HCT116 (cell line): ENCODE measurements around the gene KCND1. TPM values are rescaled to one million over a fixed set of nuclear protein-coding genes. Genes with fewer than 3 reads are reported as not detected.

ENCODE experiments used
- ATAC-seq: fragments of 200-7000 bp; cut with Tn5 transposase; 2 replicates; pipeline ENCODE4 v1.9.1; 2020; ENCODE audit warnings: mild to moderate bottlenecking, moderate library complexity
- BruUV-seq: library from RNA; stranded (reverse); fragments of 400-500 nt; replicated peaks from 2 replicates; lab custom pipeline; 2021; lab: Mats Ljungman, UMichigan
- CTCF ChIA-PET: fragments of 300-600 bp; sonication (Branson Sonifier 250); formaldehyde crosslinking; loops from one replicate; lab custom pipeline; 2021; ENCODE audit warnings: antibody characterized with exemption; lab: Charles Lee
- POLR2A ChIA-PET: fragments of 300-600, 350-600 bp; sonication (Branson Sonifier 250); formaldehyde crosslinking; loops from one replicate; lab custom pipeline; 2021; ENCODE audit warnings: antibody characterized with exemption; lab: Charles Lee
- RAD21 ChIA-PET, 2 experiments: fragments of 300-600 bp; sonication (Branson Sonifier 250); formaldehyde crosslinking; loops; one replicate each; lab custom pipeline; 2023; ENCODE audit warnings: low total read pairs in 2 of 2; ENCODE audit not compliant: uncharacterized antibody in 2 of 2, unreplicated experiment in 2 of 2, low non-redundant PET in 1 of 2; lab: Charles Lee
- DNase-seq: peaks from one replicate; pipeline ENCODE4 v3.0.0-alpha.2; 2010; ENCODE audit warnings: low read depth, low spot score
- H2AFZ ChIP-seq: fragments of 200-600 bp; shearing (Covaris generic), sonication (generic); 2 replicates; pipeline ENCODE4 v1.6.1; 2017; ENCODE audit warnings: low read depth, mixed run types, mixed read lengths, antibody characterized with exemption, low read length; ENCODE audit not compliant: poor library complexity, severe bottlenecking
- H3K27ac ChIP-seq: 2 replicates; pipeline ENCODE4 v1.5.1; 2012; ENCODE audit warnings: low read depth, low read length
- H3K27me3 ChIP-seq: fragments of 200-600 bp; sonication (generic); 2 replicates; pipeline ENCODE4 v1.6.1; 2016; ENCODE audit warnings: mixed run types, low read length, mixed read lengths; ENCODE audit not compliant: insufficient read depth
- H3K36me3 ChIP-seq, 2 experiments: fragments of 200-500 bp in 1 of 2; fragments of 200-600 bp in 1 of 2; sonication (Bioruptor generic) in 1 of 2; sonication (generic) in 1 of 2; 2 replicates each; pipeline versions ENCODE4 v1.5.1 to v1.6.1; 2014 to 2016; ENCODE audit warnings: low read length in 2 of 2, inconsistent platforms in 1 of 2, mixed read lengths in 1 of 2, mixed run types in 1 of 2; ENCODE audit not compliant: insufficient read depth in 2 of 2, control insufficient read depth in 1 of 2
- H3K4me1 ChIP-seq, 2 experiments: fragments of 200-600 bp in 1 of 2; sonication (generic) in 1 of 2; 2 replicates each; pipeline versions ENCODE4 v1.5.1 to v1.6.1; 2012 to 2017; ENCODE audit warnings: low read length in 2 of 2, inconsistent platforms in 1 of 2, mild to moderate bottlenecking in 1 of 2, mixed read lengths in 1 of 2, mixed run types in 1 of 2, moderate library complexity in 1 of 2; ENCODE audit not compliant: insufficient read depth in 2 of 2, control insufficient read depth in 1 of 2
- H3K4me2 ChIP-seq: fragments of 200-600 bp; sonication (generic); 2 replicates; pipeline ENCODE4 v1.6.1; 2017; ENCODE audit warnings: mixed run types, low read length, mixed read lengths
- H3K4me3 ChIP-seq, 2 experiments: fragments of 200-600 bp in 1 of 2; sonication (generic) in 1 of 2; replicated peaks in 1 of 2; 2 replicates each; pipeline ENCODE4 v1.5.1; 2011 to 2016; ENCODE audit warnings: low read length in 2 of 2, control low read depth in 1 of 2, low read depth in 1 of 2, mild to moderate bottlenecking in 1 of 2, mixed read lengths in 1 of 2, mixed run types in 1 of 2
- H3K79me2 ChIP-seq: fragments of 200-600 bp; sonication (generic); 2 replicates; pipeline ENCODE4 v1.6.1; 2017; ENCODE audit warnings: mild to moderate bottlenecking, mixed run types, low read length, moderate library complexity, mixed read lengths; ENCODE audit not compliant: insufficient read depth
- H3K9ac ChIP-seq: fragments of 200-600 bp; sonication (generic); 2 replicates; pipeline ENCODE4 v1.6.1; 2016; ENCODE audit warnings: low read length, mixed read lengths
- H3K9me2 ChIP-seq: fragments of 200-600 bp; sonication (generic), shearing (Covaris generic); 2 replicates; pipeline ENCODE4 v1.6.1; 2017; ENCODE audit warnings: mixed run types, mild to moderate bottlenecking, moderate library complexity; ENCODE audit not compliant: insufficient read depth
- H3K9me3 ChIP-seq, 2 experiments: fragments of 200-500 bp in 1 of 2; fragments of 200-600 bp in 1 of 2; sonication (Bioruptor generic) in 1 of 2; sonication (generic) in 1 of 2; 2 replicates each; pipeline ENCODE4 v1.6.1; 2014 to 2017; ENCODE audit warnings: low read length in 2 of 2, mixed read lengths in 2 of 2, inconsistent platforms in 1 of 2, low read depth in 1 of 2, mild to moderate bottlenecking in 1 of 2, mixed run types in 1 of 2, moderate library complexity in 1 of 2; ENCODE audit not compliant: control insufficient read depth in 1 of 2, insufficient read depth in 1 of 2
- H4K20me1 ChIP-seq: fragments of 200-600 bp; sonication (generic), shearing (Covaris generic); 2 replicates; pipeline ENCODE4 v1.6.1; 2017; ENCODE audit warnings: mixed run types, mild to moderate bottlenecking, moderate library complexity; ENCODE audit not compliant: insufficient read depth
- ATF3 ChIP-seq: IDR thresholded peaks from 2 replicates; pipeline ENCODE4 v1.6.1; 2012
- CBX3 ChIP-seq: IDR thresholded peaks from 2 replicates; pipeline ENCODE4 v1.6.1; 2012; ENCODE audit warnings: low read depth
- ELF1 ChIP-seq: IDR thresholded peaks from 2 replicates; pipeline ENCODE4 v1.6.1; 2012; ENCODE audit warnings: low read depth, borderline replicate concordance
- EZH2phosphoT487 ChIP-seq: fragments of 200-600 bp; IDR thresholded peaks from 2 replicates; pipeline ENCODE4 v1.6.1; 2018; ENCODE audit warnings: antibody characterized with exemption, borderline replicate concordance
- MAX ChIP-seq: IDR thresholded peaks from 2 replicates; pipeline ENCODE4 v1.6.1; 2012
- ZFX ChIP-seq: fragments of 450-650 bp; IDR thresholded peaks from 2 replicates; pipeline ENCODE4 v1.6.1; 2017
- intact Hi-C: fragments of 100-400 bp; cut with micrococcal nuclease; formaldehyde crosslinking; loops from 2 replicates; pipeline ENCODE4 v1.10.0; 2022
- total RNA-seq: library from RNA; stranded (reverse); gene quantifications from one replicate; pipeline ENCODE4 v1.2.1, GENCODE V29; 2021; ENCODE audit not compliant: unreplicated experiment

Gene KCND1
- total RNA-seq, 1 experiment from 2014 or later: 5.5 TPM

- Histone ChIP-seq H3K9me2 (no peaks in the 10 kb centered on the region), H3K9ac (peak overlapping the region; percentile 69), H3K4me1 (peaks cover 0 to 10% of the 10 kb centered on the region in 2 experiments; a peak in 1 of 4 replicates), H3K9me3 (no peaks in the 10 kb centered on the region), H4K20me1 (no peaks in the 10 kb centered on the region), H3K4me2 (peak overlapping the region; percentile 78), H3K79me2 (peaks cover 5% of the 10 kb centered on the region; the same call in 1 of the 2 replicates), H3K27ac (peak overlapping the region; percentile 81), H3K27me3 (no peaks in the 10 kb centered on the region), H2AFZ (no peak overlapping the region), H3K4me3 (peak overlapping the region; percentile 78 to 86), H3K36me3 (no peaks in the 10 kb centered on the region)
- intact Hi-C loops: loop anchor here (5.0 kb wide), 1 partner anchor 41 kb away; the partner anchor contains the start of gene TFE3
- TF ChIP-seq ATF3: no peak
- TF ChIP-seq EZH2phosphoT487: no peak
- TF ChIP-seq MAX: 0 out of 2 replicates have a peak, but pooled peaks have one; percentile 14
- no peak for TF ChIP-seq ZFX
- no peak for TF ChIP-seq CBX3
- POLR2A ChIA-PET: interaction anchor here (0.6 to 1.0 kb wide), 2 partner anchors 34 to 40 kb away, joined by 4 read pairs; no protein-coding TSS in a partner anchor
- CTCF ChIA-PET: no interaction called here
- RAD21 ChIA-PET: no interaction called here
- ATAC-seq (peak; percentile 61), DNase-seq (peak; percentile 7)
- BruUV-seq: TSS peak; percentile 57
Measured at GRCh38 chrX:49001521-49002090, 30.0 kb upstream of the KCND1 start.

DNA sequence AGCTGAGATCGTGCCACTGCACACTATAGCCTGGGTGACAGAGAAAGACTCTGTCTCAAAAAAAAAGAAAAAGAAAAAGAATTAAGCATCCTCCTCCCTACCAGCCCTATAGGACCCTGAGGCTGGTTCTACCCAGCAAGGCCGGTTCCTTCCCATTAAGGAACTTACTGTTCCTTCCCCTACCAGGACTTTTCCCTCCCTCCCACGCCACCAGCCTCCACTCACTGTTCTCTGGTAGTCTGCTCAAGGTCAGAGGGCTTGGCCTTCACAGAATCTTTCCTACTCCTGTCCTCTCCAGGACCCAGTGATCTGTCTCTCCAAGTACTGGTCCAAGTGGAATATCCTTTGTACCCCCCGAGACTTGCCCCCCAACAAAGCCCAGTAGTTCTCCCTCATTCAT lies 29.0 kb upstream of the KCND1 start:
- no peaks in the 10 kb centered on the region for H3K27me3 ChIP-seq
- no peaks in the 10 kb centered on the region for H3K36me3 ChIP-seq
- ChIA-PET POLR2A (no interaction called here), CTCF (no interaction called here), RAD21 (no interaction called here)
- no peak overlapping the region for H3K27ac ChIP-seq
- H4K20me1 ChIP-seq: no peaks in the 10 kb centered on the region
- peak overlapping the region; percentile 78 for H3K4me2 ChIP-seq
- no TSS peak for BruUV-seq
- ATAC-seq (no peak), DNase-seq (no peak)
- H3K4me1 ChIP-seq: peaks cover 0 to 10% of the 10 kb centered on the region in 2 experiments; a peak in 1 of 4 replicates
- H3K9me2 ChIP-seq: no peaks in the 10 kb centered on the region
- H3K4me3 ChIP-seq: no peak overlapping the region
- H3K79me2 ChIP-seq: peaks cover 5% of the 10 kb centered on the region; the same call in 1 of the 2 replicates
- intact Hi-C loops: loop anchor here (5.0 kb wide), 1 partner anchor 42 kb away; the partner anchor contains the start of gene TFE3
- TF ChIP-seq MAX (no peak), ELF1 (no peak), ATF3 (no peak)
- H3K9me3 ChIP-seq: no peaks in the 10 kb centered on the region
- H2AFZ ChIP-seq: no peak overlapping the region
- no peak overlapping the region for H3K9ac ChIP-seq
